Testis (tissue), 2 donors: ENCODE results near the gene SPTBN4.

ENCODE experiments used
- POLR2A ChIP-seq: fragments of 450-650 bp; IDR thresholded peaks from one replicate; pipeline ENCODE4 v1.6.1; 2017; ENCODE audit warnings: antibody characterized with exemption, mild to moderate bottlenecking, moderate library complexity
- TF ChIP-seq, protein P1 (sequence below), 3 experiments: fragments of 450-650 bp in 2 of 3; fragments of 200-600 bp in 1 of 3; sonication (generic) in 1 of 3; IDR thresholded peaks; one replicate each; pipeline ENCODE4 v1.5.1; 2016 to 2019; ENCODE audit warnings: antibody characterized with exemption in 3 of 3, mild to moderate bottlenecking in 2 of 3, moderate library complexity in 1 of 3

GRCh38 chr19:40611900-40612698 is 145.3 kb downstream of the SPTBN4 start:
- no peak for TF ChIP-seq POLR2A
- TF ChIP-seq, protein P1, sequence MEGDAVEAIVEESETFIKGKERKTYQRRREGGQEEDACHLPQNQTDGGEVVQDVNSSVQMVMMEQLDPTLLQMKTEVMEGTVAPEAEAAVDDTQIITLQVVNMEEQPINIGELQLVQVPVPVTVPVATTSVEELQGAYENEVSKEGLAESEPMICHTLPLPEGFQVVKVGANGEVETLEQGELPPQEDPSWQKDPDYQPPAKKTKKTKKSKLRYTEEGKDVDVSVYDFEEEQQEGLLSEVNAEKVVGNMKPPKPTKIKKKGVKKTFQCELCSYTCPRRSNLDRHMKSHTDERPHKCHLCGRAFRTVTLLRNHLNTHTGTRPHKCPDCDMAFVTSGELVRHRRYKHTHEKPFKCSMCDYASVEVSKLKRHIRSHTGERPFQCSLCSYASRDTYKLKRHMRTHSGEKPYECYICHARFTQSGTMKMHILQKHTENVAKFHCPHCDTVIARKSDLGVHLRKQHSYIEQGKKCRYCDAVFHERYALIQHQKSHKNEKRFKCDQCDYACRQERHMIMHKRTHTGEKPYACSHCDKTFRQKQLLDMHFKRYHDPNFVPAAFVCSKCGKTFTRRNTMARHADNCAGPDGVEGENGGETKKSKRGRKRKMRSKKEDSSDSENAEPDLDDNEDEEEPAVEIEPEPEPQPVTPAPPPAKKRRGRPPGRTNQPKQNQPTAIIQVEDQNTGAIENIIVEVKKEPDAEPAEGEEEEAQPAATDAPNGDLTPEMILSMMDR (IDR thresholded peaks at IDR 0.05) = no peak
